Nephron (organoid): ENCODE results near the gene MAN2B1.

ENCODE experiments used
- H3K27ac Mint-ChIP-seq, 3 experiments: 2 replicates each; pipeline ENCODE4 v1.8.0; 2020; ENCODE audit warnings: mixed read lengths in 3 of 3, mild to moderate bottlenecking in 2 of 3, moderate library complexity in 1 of 3
- H3K27me3 Mint-ChIP-seq: 2 replicates; pipeline ENCODE4 v1.8.0; 2021; ENCODE audit warnings: low read depth, mild to moderate bottlenecking, moderate library complexity, mixed read lengths
- H3K36me3 Mint-ChIP-seq: 2 replicates; pipeline ENCODE4 v1.8.0; 2020; ENCODE audit warnings: low read depth, mixed read lengths
- H3K4me1 Mint-ChIP-seq: 2 replicates; pipeline ENCODE4 v1.8.0; 2020; ENCODE audit warnings: mixed read lengths
- H3K4me3 Mint-ChIP-seq, 3 experiments: 2 replicates each; pipeline ENCODE4 v1.8.0; 2020; ENCODE audit warnings: mild to moderate bottlenecking in 3 of 3, mixed read lengths in 3 of 3, moderate library complexity in 2 of 3
- H3K9me3 Mint-ChIP-seq: 2 replicates; pipeline ENCODE4 v1.8.0; 2020; ENCODE audit warnings: mixed read lengths
- TF ChIP-seq, protein P1 (sequence below), 3 experiments: fragments of 200-600 bp; sonication (generic); IDR thresholded peaks; one replicate each; pipeline ENCODE4 v1.5.0; 2021; ENCODE audit warnings: antibody characterized with exemption in 3 of 3; ENCODE audit not compliant: unreplicated experiment in 3 of 3

MAN2B1 gene

DNA sequence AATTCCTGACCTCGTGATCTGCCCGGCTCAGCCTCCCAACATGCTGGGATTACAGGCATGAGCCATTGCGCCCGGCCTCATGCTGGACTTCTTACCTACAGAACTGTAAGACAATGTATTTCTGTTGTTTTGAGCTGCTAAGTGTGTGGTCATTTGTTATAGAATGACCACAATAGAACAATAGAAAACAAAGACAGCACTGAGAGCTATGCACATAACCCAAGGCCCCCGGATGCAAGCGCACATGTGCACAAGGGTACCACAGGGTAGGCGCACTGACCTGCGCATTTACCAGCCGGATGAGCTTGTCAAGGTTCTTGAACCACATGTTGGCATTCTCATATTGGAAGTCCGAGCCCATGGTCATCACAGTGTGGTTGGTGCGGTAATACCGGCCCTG lies 5.6 kb downstream of the MAN2B1 start:
- H3K36me3 Mint-ChIP-seq, result peaks cover 33% of the 10 kb centered on the region
- no peak overlapping the region for H3K27ac Mint-ChIP-seq
- H3K27me3 Mint-ChIP-seq, result no peaks in the 10 kb centered on the region
- H3K9me3 Mint-ChIP-seq, result no peaks in the 10 kb centered on the region
- TF ChIP-seq, protein P1, sequence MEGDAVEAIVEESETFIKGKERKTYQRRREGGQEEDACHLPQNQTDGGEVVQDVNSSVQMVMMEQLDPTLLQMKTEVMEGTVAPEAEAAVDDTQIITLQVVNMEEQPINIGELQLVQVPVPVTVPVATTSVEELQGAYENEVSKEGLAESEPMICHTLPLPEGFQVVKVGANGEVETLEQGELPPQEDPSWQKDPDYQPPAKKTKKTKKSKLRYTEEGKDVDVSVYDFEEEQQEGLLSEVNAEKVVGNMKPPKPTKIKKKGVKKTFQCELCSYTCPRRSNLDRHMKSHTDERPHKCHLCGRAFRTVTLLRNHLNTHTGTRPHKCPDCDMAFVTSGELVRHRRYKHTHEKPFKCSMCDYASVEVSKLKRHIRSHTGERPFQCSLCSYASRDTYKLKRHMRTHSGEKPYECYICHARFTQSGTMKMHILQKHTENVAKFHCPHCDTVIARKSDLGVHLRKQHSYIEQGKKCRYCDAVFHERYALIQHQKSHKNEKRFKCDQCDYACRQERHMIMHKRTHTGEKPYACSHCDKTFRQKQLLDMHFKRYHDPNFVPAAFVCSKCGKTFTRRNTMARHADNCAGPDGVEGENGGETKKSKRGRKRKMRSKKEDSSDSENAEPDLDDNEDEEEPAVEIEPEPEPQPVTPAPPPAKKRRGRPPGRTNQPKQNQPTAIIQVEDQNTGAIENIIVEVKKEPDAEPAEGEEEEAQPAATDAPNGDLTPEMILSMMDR (IDR thresholded peaks at IDR 0.05; ENCODE audit: unreplicated experiment in 3 of 3), result no peak
- peaks cover 5% of the 10 kb centered on the region for H3K4me1 Mint-ChIP-seq
- no peak overlapping the region for H3K4me3 Mint-ChIP-seq

DNA sequence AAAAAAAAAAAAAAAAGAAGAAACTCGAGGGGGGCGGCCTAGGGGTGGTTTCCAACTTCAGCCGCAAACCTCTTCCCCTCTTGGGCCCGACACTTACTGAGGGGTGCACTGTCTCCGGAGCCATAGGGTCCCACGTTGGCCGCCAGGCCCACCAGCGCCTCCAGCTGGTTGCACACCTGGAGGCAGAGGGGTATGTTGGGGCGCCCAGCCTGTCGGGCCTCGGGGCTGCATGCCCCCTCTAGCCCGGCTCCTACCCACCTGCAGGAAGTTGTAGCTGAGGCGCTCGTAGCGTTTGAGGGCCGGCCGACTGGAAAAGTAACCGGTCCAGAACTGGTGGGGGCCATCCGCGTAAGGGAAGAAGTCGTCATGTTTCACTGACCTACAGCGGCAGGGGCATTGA lies 8.6 kb downstream of the MAN2B1 start:
- TF ChIP-seq, protein P1 (IDR thresholded peaks at IDR 0.05; ENCODE audit: unreplicated experiment in 3 of 3), result no peak

DNA sequence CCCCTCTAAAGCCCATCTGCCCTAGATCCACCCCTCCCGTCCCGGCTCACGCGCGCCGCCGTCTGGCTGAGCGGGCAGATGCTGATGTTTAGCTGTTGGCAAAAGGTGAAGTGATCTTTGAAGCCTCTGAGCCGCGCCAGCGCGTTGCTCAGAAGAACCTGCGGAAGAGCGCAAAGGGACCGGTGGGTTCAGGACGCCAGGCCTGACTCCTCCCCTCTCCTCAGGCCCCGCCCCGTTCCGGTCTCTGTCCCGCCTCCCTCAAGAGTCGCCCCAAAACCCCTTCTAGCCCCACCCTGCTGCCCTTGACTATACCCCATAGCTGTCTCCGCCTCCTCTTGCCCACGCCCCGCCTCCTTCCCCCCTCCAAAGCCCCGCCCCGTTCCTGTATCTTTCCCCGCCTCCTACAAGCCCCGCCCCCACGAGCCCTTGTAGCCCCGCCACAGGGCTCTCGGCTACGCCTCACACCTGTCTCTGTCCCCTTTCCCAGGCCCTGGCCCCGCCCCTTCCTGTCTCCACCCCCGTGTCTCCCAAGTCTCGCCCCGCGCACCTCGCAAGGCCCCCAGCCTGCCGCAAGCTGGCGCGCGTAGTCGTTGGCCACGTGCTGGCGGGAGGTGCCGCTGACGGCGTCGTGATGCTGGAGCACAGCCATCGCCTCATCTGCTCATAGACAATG lies 9.5 kb downstream of the MAN2B1 start:
- Mint-ChIP-seq H3K4me3 (no peak overlapping the region), H3K36me3 (peaks cover 42% of the 10 kb centered on the region), H3K4me1 (no peaks in the 10 kb centered on the region), H3K9me3 (no peaks in the 10 kb centered on the region), H3K27me3 (no peaks in the 10 kb centered on the region), H3K27ac (no peak overlapping the region)
- TF ChIP-seq, protein P1 (IDR thresholded peaks at IDR 0.05; ENCODE audit: unreplicated experiment in 3 of 3), result no peak

More for the DNA sequence above, 8.6 kb downstream of the MAN2B1 start:
- no peaks in the 10 kb centered on the region for H3K9me3 Mint-ChIP-seq
- H3K4me1 Mint-ChIP-seq, result no peaks in the 10 kb centered on the region
- no peaks in the 10 kb centered on the region for H3K27me3 Mint-ChIP-seq
- no peak overlapping the region for H3K4me3 Mint-ChIP-seq
- H3K36me3 Mint-ChIP-seq, result peaks cover 40% of the 10 kb centered on the region
- no peak overlapping the region for H3K27ac Mint-ChIP-seq

DNA sequence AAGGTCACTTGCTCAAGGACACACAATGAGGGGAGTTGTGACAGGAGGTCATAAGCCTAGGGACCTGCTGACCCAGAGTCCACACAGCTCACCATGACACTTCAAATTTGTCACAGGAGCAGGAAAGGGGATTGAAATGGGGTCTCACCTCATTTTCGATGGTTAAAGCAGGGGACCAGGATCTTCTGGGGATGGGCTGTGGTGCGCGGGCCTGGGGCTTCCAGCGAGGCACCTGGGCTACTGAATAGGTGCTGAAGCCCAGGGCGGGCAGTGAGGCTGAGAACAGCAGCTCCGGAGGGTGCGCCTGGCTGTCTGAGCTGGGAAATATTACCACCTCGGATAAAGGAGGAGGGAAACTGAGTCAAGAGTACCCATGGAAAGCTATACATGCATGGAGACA lies 11.0 kb downstream of the MAN2B1 start:
- TF ChIP-seq, protein P1 (IDR thresholded peaks at IDR 0.05; ENCODE audit: unreplicated experiment in 3 of 3), result no peak
- Mint-ChIP-seq H3K36me3 (peaks cover 43% of the 10 kb centered on the region), H3K9me3 (no peaks in the 10 kb centered on the region), H3K4me1 (no peaks in the 10 kb centered on the region), H3K4me3 (no peak overlapping the region), H3K27ac (no peak overlapping the region), H3K27me3 (no peaks in the 10 kb centered on the region)

DNA sequence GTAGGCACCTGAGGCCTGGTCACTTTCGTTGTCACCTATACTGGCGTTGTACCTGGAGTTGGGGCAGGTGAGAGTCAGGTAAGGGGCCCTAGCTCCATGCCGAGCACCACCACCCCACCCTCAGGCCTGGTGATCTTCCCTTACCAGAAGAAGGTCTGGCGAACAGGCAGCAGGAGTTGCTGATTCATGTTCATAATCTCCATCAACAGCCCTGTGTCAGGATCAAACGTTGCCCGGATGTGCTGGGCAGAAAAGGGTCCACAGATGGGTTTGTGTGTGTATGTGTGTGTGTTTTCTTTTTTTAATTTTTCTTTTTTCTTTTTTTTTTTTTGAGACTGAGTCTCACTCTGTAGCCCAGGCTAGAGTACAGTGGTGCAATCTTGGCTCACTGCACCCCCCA lies 14.3 kb downstream of the MAN2B1 start:
- Mint-ChIP-seq H3K4me3 (no peak overlapping the region), H3K36me3 (peaks cover 34% of the 10 kb centered on the region), H3K4me1 (no peaks in the 10 kb centered on the region), H3K27ac (no peak overlapping the region), H3K27me3 (no peaks in the 10 kb centered on the region), H3K9me3 (no peaks in the 10 kb centered on the region)
- TF ChIP-seq, protein P1 (IDR thresholded peaks at IDR 0.05; ENCODE audit: unreplicated experiment in 3 of 3), result no peak

DNA sequence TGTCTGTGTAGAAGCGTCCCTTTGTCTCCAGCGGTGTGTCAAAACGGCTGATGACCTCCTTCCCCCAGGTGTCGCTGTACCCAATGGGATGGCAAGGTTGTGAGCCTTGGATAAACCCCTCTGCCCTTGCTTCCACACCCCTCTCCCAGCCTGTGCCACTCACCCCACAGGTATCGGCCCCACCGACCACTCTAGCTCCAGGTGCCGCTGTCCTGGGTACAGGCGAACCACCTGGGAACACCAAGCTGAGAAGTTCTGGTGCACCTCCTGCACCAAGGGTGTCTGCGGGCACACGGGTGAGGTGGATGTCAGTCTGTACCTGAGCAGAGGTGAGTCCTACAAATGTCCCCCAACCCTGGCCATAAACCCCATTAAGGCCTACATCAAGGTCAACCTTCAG lies 16.6 kb downstream of the MAN2B1 start:
- Mint-ChIP-seq H3K4me3 (no peak overlapping the region), H3K27me3 (no peaks in the 10 kb centered on the region), H3K36me3 (peaks cover 20% of the 10 kb centered on the region), H3K4me1 (no peaks in the 10 kb centered on the region), H3K9me3 (no peaks in the 10 kb centered on the region), H3K27ac (no peak overlapping the region)
- TF ChIP-seq, protein P1 (IDR thresholded peaks at IDR 0.05; ENCODE audit: unreplicated experiment in 3 of 3), result no peak
